ENCODE data around the gene TBX15. TPM values are rescaled to one million over a fixed set of nuclear protein-coding genes. Genes with fewer than 3 reads are reported as not detected.

TBX15 gene
- total RNA-seq, 1 donor from 2014 or later, result not detected

DNA sequence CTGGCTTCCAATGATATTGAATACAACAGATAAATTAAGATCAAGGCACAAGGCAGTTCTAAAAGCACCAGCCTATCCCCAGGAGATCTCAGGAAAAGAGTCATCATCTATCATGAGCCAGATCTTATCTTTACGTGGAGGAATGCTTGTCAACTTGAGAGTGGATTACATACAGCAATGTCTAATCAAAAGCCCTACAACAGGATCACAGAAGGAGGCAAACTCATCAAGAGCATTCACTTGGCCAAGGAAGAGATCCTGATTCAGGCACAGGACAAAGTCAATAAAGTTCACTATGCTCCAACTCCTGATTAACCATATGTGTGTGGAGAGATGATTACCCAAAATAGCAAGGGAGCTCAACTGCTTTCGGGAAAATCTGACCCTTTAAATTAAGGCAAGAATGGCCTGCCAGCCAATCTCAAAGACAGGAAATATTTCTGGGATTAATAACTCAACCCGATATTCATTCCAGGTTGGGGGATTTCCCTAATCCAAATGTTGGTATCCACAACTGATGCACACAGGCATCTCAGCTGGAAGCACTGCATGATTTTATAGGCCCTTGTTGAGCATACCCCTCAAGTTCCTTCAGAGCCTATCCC is 33.7 kb downstream of the TBX15 start:
- no peak for DNase-seq (ENCODE audit: low read depth)
- TF ChIP-seq, protein P1, sequence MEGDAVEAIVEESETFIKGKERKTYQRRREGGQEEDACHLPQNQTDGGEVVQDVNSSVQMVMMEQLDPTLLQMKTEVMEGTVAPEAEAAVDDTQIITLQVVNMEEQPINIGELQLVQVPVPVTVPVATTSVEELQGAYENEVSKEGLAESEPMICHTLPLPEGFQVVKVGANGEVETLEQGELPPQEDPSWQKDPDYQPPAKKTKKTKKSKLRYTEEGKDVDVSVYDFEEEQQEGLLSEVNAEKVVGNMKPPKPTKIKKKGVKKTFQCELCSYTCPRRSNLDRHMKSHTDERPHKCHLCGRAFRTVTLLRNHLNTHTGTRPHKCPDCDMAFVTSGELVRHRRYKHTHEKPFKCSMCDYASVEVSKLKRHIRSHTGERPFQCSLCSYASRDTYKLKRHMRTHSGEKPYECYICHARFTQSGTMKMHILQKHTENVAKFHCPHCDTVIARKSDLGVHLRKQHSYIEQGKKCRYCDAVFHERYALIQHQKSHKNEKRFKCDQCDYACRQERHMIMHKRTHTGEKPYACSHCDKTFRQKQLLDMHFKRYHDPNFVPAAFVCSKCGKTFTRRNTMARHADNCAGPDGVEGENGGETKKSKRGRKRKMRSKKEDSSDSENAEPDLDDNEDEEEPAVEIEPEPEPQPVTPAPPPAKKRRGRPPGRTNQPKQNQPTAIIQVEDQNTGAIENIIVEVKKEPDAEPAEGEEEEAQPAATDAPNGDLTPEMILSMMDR (IDR thresholded peaks at IDR 0.05; ENCODE audit: insufficient read depth, low read length, severe bottlenecking), result no peak
- H3K27me3 ChIP-seq (ENCODE audit: control insufficient read depth, insufficient read depth, low read length), result no peaks in the 10 kb centered on the region
- no peak overlapping the region for H3K4me3 ChIP-seq (ENCODE audit: low read depth, low read length)
- no peak for FAIRE-seq
- H3K36me3 ChIP-seq (ENCODE audit: control insufficient read depth, insufficient read depth, low read length), result no peaks in the 10 kb centered on the region

DNA sequence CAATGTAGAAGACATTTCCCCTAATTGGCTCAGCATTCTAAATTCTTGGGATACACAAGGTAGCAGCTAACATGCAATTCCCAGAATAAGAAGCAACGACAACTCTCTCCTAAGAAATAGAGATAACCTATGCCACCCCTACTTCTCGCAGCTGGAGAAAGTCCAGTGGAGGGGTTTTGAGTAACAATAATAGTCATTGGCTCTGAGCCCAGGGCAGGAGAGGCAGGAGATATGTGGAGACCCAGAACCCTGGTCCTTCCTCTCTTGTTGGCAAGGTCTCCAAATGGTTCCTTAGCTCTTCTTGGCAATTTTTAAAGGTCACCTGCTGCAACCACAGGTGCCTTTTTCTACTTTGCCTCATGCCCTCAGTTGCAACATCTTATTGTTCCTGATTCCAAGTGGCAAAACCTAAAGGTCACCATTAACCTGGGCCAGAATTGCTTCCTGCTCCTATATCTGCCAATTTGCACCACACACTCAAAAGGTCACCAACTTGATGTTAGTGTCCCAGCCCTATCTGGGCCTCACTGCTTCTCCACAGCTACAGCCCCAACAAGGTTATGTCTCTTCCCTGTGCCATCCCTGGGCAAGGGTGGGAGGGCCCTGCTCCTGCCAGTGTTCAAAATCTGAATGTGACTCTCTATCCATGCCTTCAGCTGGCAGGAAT is 36.7 kb downstream of the TBX15 start:
- no peak for FAIRE-seq
- TF ChIP-seq, protein P1 (IDR thresholded peaks at IDR 0.05; ENCODE audit: insufficient read depth, low read length, severe bottlenecking), result no peak
- H3K4me3 ChIP-seq (ENCODE audit: low read depth, low read length), result no peak overlapping the region
- no peaks in the 10 kb centered on the region for H3K36me3 ChIP-seq (ENCODE audit: control insufficient read depth, insufficient read depth, low read length)
- DNase-seq (ENCODE audit: low read depth), result no peak
- H3K27me3 ChIP-seq (ENCODE audit: control insufficient read depth, insufficient read depth, low read length), result no peaks in the 10 kb centered on the region

DNA sequence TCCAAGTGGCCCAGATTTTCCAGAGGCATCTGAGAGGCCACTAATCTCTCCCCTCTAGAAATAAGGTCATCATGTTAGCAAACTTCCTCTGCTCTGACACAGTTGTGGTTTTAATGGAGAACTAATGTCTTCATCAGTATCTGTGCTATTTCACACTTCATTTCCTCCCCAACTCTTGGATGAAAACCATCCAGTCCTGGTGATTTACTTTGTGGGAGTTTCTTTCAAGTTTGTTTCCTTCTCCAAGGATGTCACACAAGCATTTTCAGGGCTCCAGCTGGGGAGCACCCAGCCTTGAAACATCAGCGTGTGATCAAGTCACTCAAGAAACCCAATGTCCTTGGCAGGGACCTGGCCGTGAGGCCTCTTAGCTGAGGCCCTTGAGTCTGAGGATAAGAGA is 38.8 kb downstream of the TBX15 start:
- TF ChIP-seq, protein P1 (IDR thresholded peaks at IDR 0.05; ENCODE audit: insufficient read depth, low read length, severe bottlenecking), result no peak
- H3K27me3 ChIP-seq (ENCODE audit: control insufficient read depth, insufficient read depth, low read length), result no peaks in the 10 kb centered on the region
- no peaks in the 10 kb centered on the region for H3K36me3 ChIP-seq (ENCODE audit: control insufficient read depth, insufficient read depth, low read length)
- no peak overlapping the region for H3K4me3 ChIP-seq (ENCODE audit: low read depth, low read length)
- DNase-seq (ENCODE audit: low read depth) (no peak), FAIRE-seq (no peak)

DNA sequence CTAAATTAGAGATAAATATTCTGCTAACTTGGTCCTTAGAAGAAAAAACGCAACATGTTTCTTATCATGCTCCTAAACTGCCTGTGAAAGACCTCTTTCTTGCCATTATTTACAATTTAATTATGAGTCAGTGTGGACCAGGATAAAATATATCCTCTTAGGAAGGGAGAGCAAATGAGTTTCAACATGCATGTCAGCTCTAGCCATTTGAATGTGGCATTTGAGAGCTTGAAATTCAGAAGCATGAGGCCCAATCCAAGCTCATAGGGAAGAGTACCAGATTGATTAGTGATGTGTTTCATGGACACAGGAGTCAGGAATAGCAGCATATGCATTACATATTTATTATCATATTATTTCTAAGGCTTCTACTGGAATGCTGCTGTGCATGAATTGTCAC is 39.3 kb downstream of the TBX15 start:
- H3K4me3 ChIP-seq (ENCODE audit: low read depth, low read length), result no peak overlapping the region
- FAIRE-seq (no peak), DNase-seq (ENCODE audit: low read depth) (peak; percentile 28)
- no peaks in the 10 kb centered on the region for H3K36me3 ChIP-seq (ENCODE audit: control insufficient read depth, insufficient read depth, low read length)
- H3K27me3 ChIP-seq (ENCODE audit: control insufficient read depth, insufficient read depth, low read length), result no peaks in the 10 kb centered on the region
- TF ChIP-seq, protein P1 (IDR thresholded peaks at IDR 0.05; ENCODE audit: insufficient read depth, low read length, severe bottlenecking), result no peak

DNA sequence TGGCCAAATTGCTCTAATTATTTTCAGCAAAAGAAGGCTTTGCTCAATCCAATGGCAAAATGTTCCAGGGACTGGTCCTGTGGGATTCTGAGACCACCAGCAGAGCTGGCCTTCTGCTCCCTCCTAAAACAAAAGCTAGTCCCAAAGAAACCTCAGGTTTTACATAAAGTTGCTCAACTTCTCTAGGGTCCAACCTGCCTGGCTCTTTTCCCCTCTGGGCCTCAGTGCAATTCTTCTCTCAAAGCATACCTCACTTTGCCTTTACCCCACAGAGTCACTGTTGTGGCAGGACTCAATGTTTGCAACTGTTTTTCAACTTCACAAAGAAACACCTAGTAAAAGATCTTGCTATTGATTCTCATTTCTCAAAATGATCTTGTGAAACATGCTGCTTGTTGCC is 39.8 kb downstream of the TBX15 start:
- FAIRE-seq (no peak), DNase-seq (ENCODE audit: low read depth) (no peak)
- no peaks in the 10 kb centered on the region for H3K27me3 ChIP-seq (ENCODE audit: control insufficient read depth, insufficient read depth, low read length)
- TF ChIP-seq, protein P1 (IDR thresholded peaks at IDR 0.05; ENCODE audit: insufficient read depth, low read length, severe bottlenecking), result no peak
- no peaks in the 10 kb centered on the region for H3K36me3 ChIP-seq (ENCODE audit: control insufficient read depth, insufficient read depth, low read length)
- no peak overlapping the region for H3K4me3 ChIP-seq (ENCODE audit: low read depth, low read length)

Measured in bronchial epithelial cell (primary cell).